Mammary epithelial cell (primary cell): ENCODE results near the gene NOTCH1.

Experiments used
- CTCF ChIP-seq, 2 donors: IDR thresholded peaks in 1 of 2; conservative IDR thresholded peaks in 1 of 2; 2 replicates each; pipeline ENCODE4 v1.5.1; 2011 to 2012; ENCODE audit warnings: inconsistent platforms in 2 of 2, low read length in 2 of 2, mild to moderate bottlenecking in 2 of 2, control low read depth in 1 of 2, low read depth in 1 of 2; ENCODE audit not compliant: insufficient read depth in 1 of 2; ENCODE audit errors: extremely low read depth in 1 of 2
- EZH2 ChIP-seq: IDR thresholded peaks from 2 replicates; pipeline ENCODE4 v1.6.1; 2012; ENCODE audit warnings: low read length, inconsistent platforms, borderline replicate concordance

GRCh38 chr9:136578626-136578914 is 32.7 kb upstream of the NOTCH1 start:
- TF ChIP-seq CTCF (conservative IDR thresholded peaks at IDR 0.05 in 1 of 2, IDR thresholded peaks at IDR 0.05 in 1 of 2; ENCODE audit: extremely low read depth in 1 of 2, insufficient read depth in 1 of 2, low read depth in 1 of 2, low read length in 2 of 2) (no peak), EZH2 (no peak)
